GM21529 (cell line): ENCODE data around the gene INPP4B.

Source experiments
- ATAC-seq: cut with Tn5 transposase; IDR thresholded peaks from one replicate; pipeline ENCODE4 v1.9.1; 2021; ENCODE audit not compliant: unreplicated experiment

INPP4B gene

GRCh38 chr4:142354794-142355420 is 491.2 kb downstream of the INPP4B start:
- ATAC-seq, result no peak

DNA sequence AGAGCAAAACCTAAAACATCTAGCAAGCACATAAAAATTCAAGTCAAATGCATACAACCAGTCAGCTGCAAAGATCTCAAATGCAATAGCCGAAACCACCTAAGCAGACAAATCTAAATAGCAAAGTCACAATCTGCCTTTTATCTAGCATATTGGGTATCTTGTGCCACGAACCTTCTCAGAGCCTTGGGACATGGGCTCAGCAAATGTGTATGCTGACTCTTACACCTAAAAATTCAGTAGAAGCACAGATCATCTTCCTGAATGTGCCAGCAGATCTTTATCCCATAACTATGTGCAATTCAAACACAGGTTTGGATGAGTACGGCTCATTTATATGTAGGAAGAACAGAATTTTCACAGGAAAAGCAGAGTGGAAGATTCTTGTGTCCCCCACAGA is 492.1 kb downstream of the INPP4B start:
- no peak for ATAC-seq

DNA sequence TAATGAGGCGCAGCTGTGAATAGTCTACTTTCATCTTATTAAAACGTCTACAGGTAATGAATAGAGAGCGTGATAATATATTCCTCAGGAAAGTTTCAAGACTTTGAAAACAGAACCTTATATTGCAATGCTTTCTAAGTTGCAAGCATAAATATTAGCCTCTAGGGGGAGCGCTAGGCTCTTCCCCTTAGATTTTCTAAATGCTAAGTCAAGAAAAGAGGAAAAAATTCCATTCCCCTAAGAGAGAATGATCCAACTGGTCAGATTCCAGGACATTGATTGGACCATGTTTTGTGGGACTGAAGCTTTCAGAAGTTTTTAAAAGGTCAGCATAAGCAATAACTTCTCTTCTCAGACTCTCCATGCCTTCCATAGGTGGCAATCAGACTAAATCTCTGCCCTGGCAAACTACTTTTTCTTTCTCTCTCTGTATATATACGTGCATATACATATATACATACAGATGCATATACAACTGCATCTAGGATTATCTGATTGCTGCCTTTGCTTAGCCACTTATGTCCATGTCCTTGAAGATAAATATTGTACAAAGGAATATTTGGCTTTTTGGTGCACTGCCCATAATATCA is 492.9 kb downstream of the INPP4B start:
- ATAC-seq, result no peak

DNA sequence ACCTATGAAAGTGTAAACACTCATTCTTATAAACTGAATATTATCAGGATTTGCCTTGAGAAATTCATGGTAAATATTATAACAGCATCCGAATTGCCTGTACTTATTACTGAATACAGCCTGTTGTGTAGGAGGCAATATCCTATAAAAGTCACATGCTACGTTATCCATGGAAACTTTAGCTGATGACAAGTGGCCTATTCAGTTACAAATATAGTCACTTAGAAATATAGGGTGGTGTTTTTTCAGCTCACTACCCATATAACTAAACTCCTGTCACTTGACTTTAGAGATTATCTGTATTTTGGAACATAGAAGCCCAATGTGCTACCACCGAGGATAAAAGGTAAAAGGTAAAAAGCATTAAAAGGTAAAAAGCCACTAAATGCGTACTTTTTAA is 493.4 kb downstream of the INPP4B start:
- no peak for ATAC-seq

DNA sequence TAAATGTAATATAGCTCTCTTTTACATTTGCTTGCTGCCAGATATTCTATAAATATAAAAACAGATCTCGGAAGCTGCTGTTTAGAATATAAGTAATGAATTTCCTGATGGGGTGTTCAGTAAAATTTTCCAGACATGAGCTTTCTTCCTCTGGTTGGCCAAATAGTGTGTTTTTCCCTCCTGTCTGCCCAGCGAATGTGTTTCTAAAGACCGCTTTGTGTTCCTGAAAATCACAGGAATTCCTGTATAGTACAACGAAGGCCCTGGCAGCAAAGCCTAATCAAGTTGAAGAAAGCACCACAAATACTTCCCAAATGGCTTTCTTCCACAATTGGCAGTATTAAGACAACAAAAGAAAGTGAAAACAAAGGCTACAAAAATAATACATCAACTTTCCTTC is 494.1 kb downstream of the INPP4B start:
- ATAC-seq, result no peak

- ATAC-seq, result no peak
These were observed 495.2 kb downstream of the INPP4B start for GRCh38 chr4:142350871-142351270.

GRCh38 chr4:142348613-142349021 is 497.5 kb downstream of the INPP4B start:
- ATAC-seq, result no peak

DNA sequence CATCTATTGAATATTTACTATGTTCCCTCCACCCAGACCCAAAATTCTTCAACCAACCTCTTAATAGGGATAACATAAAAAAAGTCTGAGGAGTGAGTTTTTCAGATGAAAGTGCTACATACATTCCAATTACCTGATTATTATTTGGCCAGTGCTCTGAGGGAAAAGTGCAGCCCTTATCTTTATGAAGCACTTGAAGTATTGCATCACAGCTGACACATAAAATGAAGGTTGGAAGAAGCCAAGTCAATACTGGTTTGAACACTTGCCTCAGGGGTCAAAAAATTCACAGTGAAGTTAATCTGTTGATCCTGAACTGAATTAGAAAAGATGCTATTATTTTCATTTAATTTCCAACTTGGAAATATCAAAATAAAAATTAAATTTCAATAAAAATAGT is 498.9 kb downstream of the INPP4B start:
- no peak for ATAC-seq

DNA sequence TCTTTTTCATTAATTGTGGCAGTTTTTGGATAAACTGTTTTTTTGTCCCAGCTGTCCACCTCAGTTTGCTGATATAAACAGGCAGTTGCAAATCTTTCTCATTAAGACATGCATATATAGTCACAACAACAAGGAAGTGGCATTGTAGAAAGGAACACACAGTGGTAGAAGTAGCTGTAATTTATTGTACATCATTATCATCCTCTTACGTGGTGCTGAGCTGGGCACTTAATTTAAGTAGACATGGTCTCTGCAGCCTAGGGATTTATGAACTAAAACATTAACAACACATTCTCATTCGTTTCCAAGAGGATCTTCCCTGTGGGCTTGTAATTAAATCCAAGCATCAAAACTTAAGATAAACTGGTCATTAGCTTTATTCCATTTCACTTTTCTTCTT is 500.2 kb downstream of the INPP4B start:
- ATAC-seq, result no peak

- no peak for ATAC-seq
These were observed 504.8 kb downstream of the INPP4B start for GRCh38 chr4:142341268-142341667.

- ATAC-seq, result no peak
These were observed 507.0 kb downstream of the INPP4B start for GRCh38 chr4:142339053-142339452.

GRCh38 chr4:142336251-142336934 is 509.7 kb downstream of the INPP4B start:
- ATAC-seq, result no peak

GRCh38 chr4:142334931-142335330 is 511.2 kb downstream of the INPP4B start:
- ATAC-seq, result no peak

GRCh38 chr4:142331646-142332045 is 514.5 kb downstream of the INPP4B start:
- no peak for ATAC-seq

DNA sequence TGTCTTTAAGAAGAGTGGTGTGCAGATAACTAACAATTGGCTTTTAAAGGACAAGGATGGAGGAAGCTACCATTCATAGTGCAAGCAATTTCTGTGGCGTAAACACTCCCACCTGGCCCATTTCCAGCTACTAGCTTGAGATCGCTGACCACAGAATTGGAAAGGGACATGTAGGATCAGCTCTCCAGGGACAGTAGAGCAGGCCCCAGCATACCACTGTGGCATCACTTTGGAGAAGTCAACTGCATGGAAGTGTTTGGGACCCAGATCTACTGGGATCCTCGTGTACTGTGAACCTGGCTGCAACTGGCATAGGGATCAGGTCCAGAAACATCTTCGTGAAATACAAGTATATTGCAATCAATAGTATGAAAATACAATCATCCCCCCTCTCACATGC is 515.0 kb downstream of the INPP4B start:
- no peak for ATAC-seq

GRCh38 chr4:142330311-142330710 is 515.8 kb downstream of the INPP4B start:
- ATAC-seq, result no peak

GRCh38 chr4:142329313-142329712 is 516.8 kb downstream of the INPP4B start:
- no peak for ATAC-seq

DNA sequence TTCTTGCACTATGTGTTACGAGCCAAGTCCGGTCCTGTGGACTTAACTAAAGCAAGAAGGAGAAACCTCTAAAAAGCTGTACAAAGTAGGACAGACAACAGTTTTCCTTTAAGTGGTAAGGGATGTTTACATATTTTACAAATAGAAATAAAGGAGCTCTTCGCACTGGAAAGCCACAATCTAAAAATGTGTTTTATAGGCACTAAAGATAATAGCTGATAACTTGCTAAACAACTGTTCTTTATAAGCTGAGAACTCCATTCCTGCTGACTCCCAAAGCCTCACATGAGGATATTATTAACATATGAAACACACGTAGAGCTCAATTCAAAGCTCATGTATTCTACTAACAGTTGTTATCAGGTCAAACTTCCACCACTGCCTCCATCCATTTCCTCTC is 519.9 kb downstream of the INPP4B start:
- ATAC-seq, result no peak

DNA sequence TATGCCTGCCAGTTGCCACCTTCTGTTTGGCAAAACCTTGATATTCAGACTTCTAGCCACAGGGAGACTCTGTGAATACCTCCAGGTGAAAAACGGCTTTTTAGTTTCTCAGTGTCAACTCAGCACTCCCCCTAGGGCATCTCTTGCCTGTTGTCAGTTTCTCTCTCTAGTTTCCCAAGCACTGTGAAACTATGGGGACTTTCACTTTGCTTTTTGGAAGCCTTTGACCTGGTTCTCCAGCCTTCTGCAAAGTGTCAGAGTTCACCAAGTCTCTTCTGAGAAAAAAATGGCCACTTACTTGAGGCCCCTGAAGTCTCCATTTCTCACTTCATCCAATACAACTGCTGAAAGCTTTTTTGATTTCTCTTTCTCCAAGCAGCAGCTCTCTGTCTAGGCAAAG is 521.5 kb downstream of the INPP4B start:
- ATAC-seq, result peak; percentile 83

DNA sequence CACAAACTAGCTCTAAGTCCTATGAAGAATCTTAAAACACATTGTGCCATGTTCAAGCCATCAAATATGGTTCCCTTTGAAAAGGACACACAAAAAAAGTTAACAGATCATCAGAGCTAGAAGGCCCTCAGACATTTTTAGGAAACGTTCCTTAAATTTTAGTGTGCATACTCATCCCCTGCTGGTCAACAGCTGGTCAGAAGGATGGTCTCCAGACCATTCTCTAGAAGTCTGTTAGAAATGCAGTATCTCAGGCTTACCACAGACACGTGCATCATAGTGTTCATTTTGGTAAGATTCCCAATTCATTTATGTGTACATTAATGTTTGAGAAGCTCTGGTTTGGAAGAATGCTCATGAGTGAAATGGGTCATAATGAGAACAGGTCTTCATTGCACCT is 523.1 kb downstream of the INPP4B start:
- no peak for ATAC-seq

GRCh38 chr4:142318280-142318679 is 527.8 kb downstream of the INPP4B start:
- no peak for ATAC-seq

DNA sequence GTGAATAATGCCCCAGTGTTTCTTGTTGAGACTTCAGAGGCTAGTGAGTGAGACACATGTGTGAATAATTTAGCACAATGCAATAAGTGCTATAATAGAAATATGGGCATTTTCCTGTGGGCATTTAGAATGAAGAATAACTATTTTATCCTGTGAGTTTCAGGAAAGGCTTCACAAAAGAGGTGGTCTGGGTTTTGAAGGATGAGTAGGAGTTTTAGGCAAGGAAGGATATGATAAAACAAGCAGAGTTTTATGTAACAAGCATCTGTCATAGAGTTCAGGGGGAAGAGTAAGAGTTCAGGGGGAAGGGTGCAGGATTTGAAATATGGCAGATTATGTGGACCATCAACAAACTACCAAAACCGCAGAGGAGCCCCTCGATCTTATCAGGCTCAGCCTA is 529.2 kb downstream of the INPP4B start:
- no peak for ATAC-seq

DNA sequence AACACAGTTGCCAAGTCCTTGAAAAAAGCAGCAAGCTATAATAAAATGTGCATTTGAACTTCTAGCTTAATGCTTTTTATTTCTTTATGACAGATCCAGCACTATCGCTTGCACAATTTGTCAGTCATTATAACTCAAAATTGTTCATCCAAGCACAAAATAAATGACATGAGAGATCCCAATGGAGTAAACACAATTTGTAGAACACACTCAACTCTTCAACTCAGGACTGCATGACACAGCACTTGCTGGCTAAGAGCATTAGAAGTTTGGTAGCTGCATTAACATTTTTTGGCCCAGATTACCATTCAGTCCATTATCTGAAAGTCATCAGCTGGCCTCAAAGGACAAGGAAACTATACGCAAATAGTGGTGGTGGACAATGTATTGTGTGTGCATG is 530.1 kb downstream of the INPP4B start:
- ATAC-seq, result no peak
